HepG2 (cell line): ENCODE data around the gene GAS1. TPM values are rescaled to one million over a fixed set of nuclear protein-coding genes. Genes with fewer than 3 reads are reported as not detected.

Experiments used
- ATAC-seq: fragments of 200-7000 bp; cut with Tn5 transposase; 3 replicates; pipeline ENCODE4 v1.9.1; 2020; ENCODE audit warnings: mild to moderate bottlenecking, moderate library complexity
- BruUV-seq: library from RNA; stranded (reverse); fragments of 400-500 nt; replicated peaks from 2 replicates; lab custom pipeline; 2021; lab: Mats Ljungman, UMichigan
- CTCF ChIA-PET: fragments of 300-600 bp; formaldehyde crosslinking; extraction: SDS; loops from one replicate; lab custom pipeline; 2021; ENCODE audit warnings: low total read pairs, inconsistent platforms, low intra/inter-chr PET ratio; lab: Yijun Ruan, JAX
- POLR2A ChIA-PET: fragments of 350-600 bp; sonication (Branson Sonifier 250); formaldehyde crosslinking; loops from one replicate; lab custom pipeline; 2020; ENCODE audit warnings: antibody characterized with exemption, inconsistent platforms; lab: Yijun Ruan, JAX
- DNase-seq: peaks from one replicate; pipeline ENCODE4 v3.0.0-alpha.2; 2015; ENCODE audit warnings: low spot score
- FAIRE-seq: peaks from 3 replicates; lab custom pipeline; 2011; peaks lifted over from hg19 to GRCh38; lab: Jason Lieb, UNC
- H2AFZ ChIP-seq: one replicate; pipeline ENCODE4 v1.6.1; 2011; ENCODE audit warnings: low read length, inconsistent platforms
- H3K27ac ChIP-seq: fragments of 300-600 bp; 3 replicates; pipeline ENCODE4 v1.8.0; 2011; ENCODE audit warnings: mixed run types, mild to moderate bottlenecking, mixed read lengths, low read length, inconsistent platforms; ENCODE audit not compliant: insufficient read depth; ENCODE audit errors: extremely low read length
- H3K27me3 ChIP-seq, 2 experiments: fragments of 200-600 bp in 1 of 2; 2 replicates in 1 of 2; 3 replicates in 1 of 2; pipeline versions ENCODE4 v1.6.0 to v1.8.0; 2011; ENCODE audit warnings: low read length in 2 of 2, mild to moderate bottlenecking in 2 of 2, moderate library complexity in 2 of 2, inconsistent platforms in 1 of 2; ENCODE audit not compliant: insufficient read depth in 2 of 2, control insufficient read depth in 1 of 2
- H3K36me3 ChIP-seq, 2 experiments: fragments of 200-600 bp in 1 of 2; replicated peaks in 1 of 2; 2 replicates in 1 of 2; 3 replicates in 1 of 2; pipeline versions ENCODE4 v1.5.1 to v1.8.0; 2011; ENCODE audit warnings: low read length in 2 of 2, inconsistent platforms in 1 of 2; ENCODE audit not compliant: insufficient read depth in 2 of 2, control insufficient read depth in 1 of 2
- H3K4me1 ChIP-seq: 2 replicates; pipeline ENCODE4 v1.5.1; 2012; ENCODE audit warnings: low read length, inconsistent platforms; ENCODE audit not compliant: insufficient read depth
- H3K4me2 ChIP-seq: 2 replicates; pipeline ENCODE4 v1.6.0; 2011; ENCODE audit warnings: low read depth, low read length, inconsistent platforms
- H3K4me3 ChIP-seq, 3 experiments: fragments of 200-600 bp in 1 of 3; sonication (generic), shearing (Covaris generic) in 1 of 3; replicated peaks in 1 of 3; 2 replicates each; pipeline ENCODE4 v1.5.1; 2011 to 2016; ENCODE audit warnings: low read length in 3 of 3, inconsistent platforms in 2 of 3, low read depth in 2 of 3, mild to moderate bottlenecking in 2 of 3, control low read depth in 1 of 3, mixed read lengths in 1 of 3; ENCODE audit not compliant: insufficient read depth in 1 of 3
- H3K79me2 ChIP-seq: one replicate; pipeline ENCODE4 v1.6.1; 2011; ENCODE audit warnings: low read length, inconsistent platforms; ENCODE audit not compliant: insufficient read depth
- H3K9ac ChIP-seq: 2 replicates; pipeline ENCODE4 v1.6.0; 2011; ENCODE audit warnings: mild to moderate bottlenecking, low read depth, low read length, inconsistent platforms; ENCODE audit not compliant: insufficient read depth
- H3K9me3 ChIP-seq: 2 replicates; pipeline ENCODE4 v1.5.1; 2012; ENCODE audit warnings: mild to moderate bottlenecking, low read length
- H4K20me1 ChIP-seq: 2 replicates; pipeline ENCODE4 v1.6.0; 2011; ENCODE audit warnings: inconsistent platforms, mild to moderate bottlenecking, low read length, moderate library complexity; ENCODE audit not compliant: insufficient read depth
- ATF7 ChIP-seq, 2 experiments: fragments of 450-650 bp in 1 of 2; sonication (generic) in 1 of 2; formaldehyde crosslinking in 1 of 2; IDR thresholded peaks; 2 replicates each; pipeline versions ENCODE4 v1.4.0 to v1.6.1; 2016 to 2020; ENCODE audit warnings: antibody characterized with exemption in 1 of 2, mild to moderate bottlenecking in 1 of 2, missing genetic modification reagents in 1 of 2
- MLLT10 ChIP-seq: sonication (generic); formaldehyde crosslinking; IDR thresholded peaks from 2 replicates; pipeline ENCODE4 v1.4.0; 2020; ENCODE audit warnings: missing genetic modification reagents
- PPARG ChIP-seq: conservative IDR thresholded peaks from 2 replicates; pipeline ENCODE4 v1.6.1; 2016; ENCODE audit warnings: missing biosample characterization, missing genetic modification reagents
- ZNF652 ChIP-seq: IDR thresholded peaks from 2 replicates; pipeline ENCODE4 v1.6.1; 2016; ENCODE audit warnings: low read depth, borderline replicate concordance
- WGBS: methylation state at CpG from one replicate; pipeline ENCODE4 v1.1.6; 2017; ENCODE audit warnings: low lambda C conversion rate; 5-methylcytosine and 5-hydroxymethylcytosine counted together
- in situ Hi-C: cut with HindIII; loops from 2 replicates; pipeline ENCODE4 v1.10.0; 2017; ENCODE audit warnings: low pct_unique_long_range_greater_than_20kb; ENCODE audit not compliant: extremely low pct_ligation_motif_present
- intact Hi-C: fragments of 100-400 bp; cut with micrococcal nuclease; formaldehyde crosslinking; loops from one replicate; pipeline ENCODE4 v1.10.0; 2022; ENCODE audit not compliant: unreplicated experiment
- polyA plus RNA-seq, 8 experiments: library from polyadenylated mRNA; depleted of rRNA in 3 of 8; stranded (reverse) in 7 of 8; unstranded in 1 of 8; fragments of >200 nt; fragmentation: Illumina TruSeq in 4 of 8; extraction: Trizol in 4 of 8; gene quantifications; 2 replicates each; pipeline versions ENCODE4 v1.2.1 to v1.2.3, GENCODE V29; 2011 to 2016; ENCODE audit warnings: low read depth in 4 of 8, missing spikeins in 1 of 8, mixed read lengths in 1 of 8; ENCODE audit not compliant: insufficient read depth in 1 of 8
- total RNA-seq, 5 experiments: library from RNA; depleted of rRNA; stranded (reverse); fragments of >200 nt; fragmentation: Illumina TruSeq; extraction: Trizol; gene quantifications; 2 replicates each; pipeline ENCODE4 v1.2.3, GENCODE V29; 2016; ENCODE audit warnings: low read depth in 1 of 5
- TF ChIP-seq, protein P1 (sequence below): sonication (generic); formaldehyde crosslinking; IDR thresholded peaks from 2 replicates; pipeline ENCODE4 v1.4.0; 2020; ENCODE audit warnings: missing genetic modification reagents, borderline replicate concordance
- TF ChIP-seq, protein P2 (sequence below): sonication (generic); formaldehyde crosslinking; IDR thresholded peaks from 2 replicates; pipeline ENCODE4 v1.4.0; 2020; ENCODE audit warnings: low read depth, mild to moderate bottlenecking, missing genetic modification reagents

The GAS1 gene
- total and polyA plus RNA-seq, 2 of the 13 experiments (the other 11 are each of a cell fraction or from before 2014, with no cell fraction given), result not detected

DNA sequence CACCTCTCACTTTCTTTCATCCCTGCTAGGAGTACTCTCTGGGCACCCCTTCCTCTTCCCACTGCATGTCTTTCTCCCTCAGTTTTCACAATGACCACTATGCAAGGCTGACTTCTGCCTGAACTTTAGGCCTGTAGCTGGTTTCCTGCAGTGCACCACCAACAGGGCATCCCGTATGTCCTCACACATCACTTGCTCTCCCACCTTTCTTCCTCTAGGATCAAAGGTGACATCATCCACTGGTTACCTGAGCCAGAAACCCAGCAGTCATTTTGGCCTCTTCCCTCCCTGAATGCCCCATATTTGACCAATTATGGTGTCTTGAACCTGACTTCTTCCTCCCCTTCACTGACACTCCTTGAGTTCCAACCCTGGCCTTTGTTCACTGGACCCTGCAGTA is 8.5 kb downstream of the GAS1 start:
- Histone ChIP-seq H3K9ac (no peak overlapping the region), H3K4me3 (no peak overlapping the region), H3K4me2 (no peak overlapping the region), H3K36me3 (no peaks in the 10 kb centered on the region), H3K9me3 (no peaks in the 10 kb centered on the region), H3K27me3 (peaks cover 0 to 35% of the 10 kb centered on the region in 2 experiments; a peak in 3 of 5 replicates), H3K27ac (no peak overlapping the region), H3K79me2 (no peaks in the 10 kb centered on the region), H4K20me1 (no peaks in the 10 kb centered on the region), H3K4me1 (peaks cover 12% of the 10 kb centered on the region), H2AFZ (no peak overlapping the region)
- POLR2A ChIA-PET, result no interaction called here
- BruUV-seq, result no TSS peak
- TF ChIP-seq MLLT10 (CRISPR knock-in tag), result no peak
- no peak for TF ChIP-seq PPARG
- TF ChIP-seq, protein P1, sequence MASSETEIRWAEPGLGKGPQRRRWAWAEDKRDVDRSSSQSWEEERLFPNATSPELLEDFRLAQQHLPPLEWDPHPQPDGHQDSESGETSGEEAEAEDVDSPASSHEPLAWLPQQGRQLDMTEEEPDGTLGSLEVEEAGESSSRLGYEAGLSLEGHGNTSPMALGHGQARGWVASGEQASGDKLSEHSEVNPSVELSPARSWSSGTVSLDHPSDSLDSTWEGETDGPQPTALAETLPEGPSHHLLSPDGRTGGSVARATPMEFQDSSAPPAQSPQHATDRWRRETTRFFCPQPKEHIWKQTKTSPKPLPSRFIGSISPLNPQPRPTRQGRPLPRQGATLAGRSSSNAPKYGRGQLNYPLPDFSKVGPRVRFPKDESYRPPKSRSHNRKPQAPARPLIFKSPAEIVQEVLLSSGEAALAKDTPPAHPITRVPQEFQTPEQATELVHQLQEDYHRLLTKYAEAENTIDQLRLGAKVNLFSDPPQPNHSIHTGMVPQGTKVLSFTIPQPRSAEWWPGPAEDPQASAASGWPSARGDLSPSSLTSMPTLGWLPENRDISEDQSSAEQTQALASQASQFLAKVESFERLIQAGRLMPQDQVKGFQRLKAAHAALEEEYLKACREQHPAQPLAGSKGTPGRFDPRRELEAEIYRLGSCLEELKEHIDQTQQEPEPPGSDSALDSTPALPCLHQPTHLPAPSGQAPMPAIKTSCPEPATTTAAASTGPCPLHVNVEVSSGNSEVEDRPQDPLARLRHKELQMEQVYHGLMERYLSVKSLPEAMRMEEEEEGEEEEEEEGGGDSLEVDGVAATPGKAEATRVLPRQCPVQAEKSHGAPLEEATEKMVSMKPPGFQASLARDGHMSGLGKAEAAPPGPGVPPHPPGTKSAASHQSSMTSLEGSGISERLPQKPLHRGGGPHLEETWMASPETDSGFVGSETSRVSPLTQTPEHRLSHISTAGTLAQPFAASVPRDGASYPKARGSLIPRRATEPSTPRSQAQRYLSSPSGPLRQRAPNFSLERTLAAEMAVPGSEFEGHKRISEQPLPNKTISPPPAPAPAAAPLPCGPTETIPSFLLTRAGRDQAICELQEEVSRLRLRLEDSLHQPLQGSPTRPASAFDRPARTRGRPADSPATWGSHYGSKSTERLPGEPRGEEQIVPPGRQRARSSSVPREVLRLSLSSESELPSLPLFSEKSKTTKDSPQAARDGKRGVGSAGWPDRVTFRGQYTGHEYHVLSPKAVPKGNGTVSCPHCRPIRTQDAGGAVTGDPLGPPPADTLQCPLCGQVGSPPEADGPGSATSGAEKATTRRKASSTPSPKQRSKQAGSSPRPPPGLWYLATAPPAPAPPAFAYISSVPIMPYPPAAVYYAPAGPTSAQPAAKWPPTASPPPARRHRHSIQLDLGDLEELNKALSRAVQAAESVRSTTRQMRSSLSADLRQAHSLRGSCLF (CRISPR knock-in tag), result no peak
- TF ChIP-seq ZNF652 (CRISPR knock-in tag), result no peak
- peak; percentile 63; the same call in 1 of the 2 replicates for TF ChIP-seq ATF7 (IDR thresholded peaks at IDR 0.05)
- TF ChIP-seq ATF7 (CRISPR knock-in tag; IDR thresholded peaks at IDR 0.05), result no peak
- TF ChIP-seq, protein P2, sequence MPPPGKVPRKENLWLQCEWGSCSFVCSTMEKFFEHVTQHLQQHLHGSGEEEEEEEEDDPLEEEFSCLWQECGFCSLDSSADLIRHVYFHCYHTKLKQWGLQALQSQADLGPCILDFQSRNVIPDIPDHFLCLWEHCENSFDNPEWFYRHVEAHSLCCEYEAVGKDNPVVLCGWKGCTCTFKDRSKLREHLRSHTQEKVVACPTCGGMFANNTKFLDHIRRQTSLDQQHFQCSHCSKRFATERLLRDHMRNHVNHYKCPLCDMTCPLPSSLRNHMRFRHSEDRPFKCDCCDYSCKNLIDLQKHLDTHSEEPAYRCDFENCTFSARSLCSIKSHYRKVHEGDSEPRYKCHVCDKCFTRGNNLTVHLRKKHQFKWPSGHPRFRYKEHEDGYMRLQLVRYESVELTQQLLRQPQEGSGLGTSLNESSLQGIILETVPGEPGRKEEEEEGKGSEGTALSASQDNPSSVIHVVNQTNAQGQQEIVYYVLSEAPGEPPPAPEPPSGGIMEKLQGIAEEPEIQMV (CRISPR knock-in tag), result no peak
- CTCF ChIA-PET, result no interaction called here
- intact Hi-C loops (no loop called here), in situ Hi-C loops (no loop called here)
- FAIRE-seq (no peak), DNase-seq (no peak), ATAC-seq (no peak)
- WGBS, result 6% methylated on average over 1 of the region's 1 CpG
